ENCODE data around the gene GALNT4. TPM values are rescaled to one million over a fixed set of nuclear protein-coding genes. Genes with fewer than 3 reads are reported as not detected.

Gene GALNT4
- total RNA-seq, 1 donor from 2014 or later, result 6.4 TPM

- H3K4me3 Mint-ChIP-seq, result peak overlapping the region; percentile 91
- H3K27ac Mint-ChIP-seq, result peak overlapping the region; percentile 90
- H3K36me3 Mint-ChIP-seq, result peaks cover 12% of the 10 kb centered on the region
- DNase-seq (ENCODE audit: low spot score in 2 of 2, unreplicated experiment in 2 of 2), result no peak
- no peak for TF ChIP-seq CTCF (IDR thresholded peaks at IDR 0.05; ENCODE audit: unreplicated experiment)
- H3K9me3 Mint-ChIP-seq, result no peaks in the 10 kb centered on the region
- no peaks in the 10 kb centered on the region for H3K27me3 Mint-ChIP-seq (ENCODE audit: low read depth)
- peaks cover 34% of the 10 kb centered on the region for H3K4me1 Mint-ChIP-seq
These were observed 604 bp downstream of the GALNT4 start for GRCh38 chr12:89523843-89524540.

GRCh38 chr12:89523393-89523792 lies 1.2 kb downstream of the GALNT4 start:
- peak overlapping the region; percentile 91 for H3K4me3 Mint-ChIP-seq
- DNase-seq (ENCODE audit: low spot score in 2 of 2, unreplicated experiment in 2 of 2), result no peak
- H3K27ac Mint-ChIP-seq, result no peak overlapping the region
- no peaks in the 10 kb centered on the region for H3K27me3 Mint-ChIP-seq (ENCODE audit: low read depth)
- peaks cover 12% of the 10 kb centered on the region for H3K36me3 Mint-ChIP-seq
- TF ChIP-seq CTCF (IDR thresholded peaks at IDR 0.05; ENCODE audit: unreplicated experiment), result no peak
- H3K4me1 Mint-ChIP-seq, result peaks cover 34% of the 10 kb centered on the region
- H3K9me3 Mint-ChIP-seq, result no peaks in the 10 kb centered on the region

- peaks cover 34% of the 10 kb centered on the region for H3K4me1 Mint-ChIP-seq
- no peak for TF ChIP-seq CTCF (IDR thresholded peaks at IDR 0.05; ENCODE audit: unreplicated experiment)
- no peak overlapping the region for H3K27ac Mint-ChIP-seq
- peaks cover 12% of the 10 kb centered on the region for H3K36me3 Mint-ChIP-seq
- no peak for DNase-seq (ENCODE audit: low spot score in 2 of 2, unreplicated experiment in 2 of 2)
- H3K4me3 Mint-ChIP-seq, result no peak overlapping the region
- no peaks in the 10 kb centered on the region for H3K27me3 Mint-ChIP-seq (ENCODE audit: low read depth)
- H3K9me3 Mint-ChIP-seq, result no peaks in the 10 kb centered on the region
These were observed 3.0 kb downstream of the GALNT4 start for GRCh38 chr12:89521364-89522223.

GRCh38 chr12:89517720-89518119 lies 6.9 kb downstream of the GALNT4 start:
- H3K27ac Mint-ChIP-seq, result no peak overlapping the region
- TF ChIP-seq CTCF (IDR thresholded peaks at IDR 0.05; ENCODE audit: unreplicated experiment), result no peak
- H3K4me1 Mint-ChIP-seq, result peaks cover 11% of the 10 kb centered on the region
- no peaks in the 10 kb centered on the region for H3K27me3 Mint-ChIP-seq (ENCODE audit: low read depth)
- no peak overlapping the region for H3K4me3 Mint-ChIP-seq
- no peaks in the 10 kb centered on the region for H3K9me3 Mint-ChIP-seq
- no peak for DNase-seq (ENCODE audit: low spot score in 2 of 2, unreplicated experiment in 2 of 2)
- H3K36me3 Mint-ChIP-seq, result peaks cover 4% of the 10 kb centered on the region

GRCh38 chr12:89516633-89517032 lies 8.0 kb downstream of the GALNT4 start:
- H3K4me1 Mint-ChIP-seq, result peaks cover 5% of the 10 kb centered on the region
- TF ChIP-seq CTCF (IDR thresholded peaks at IDR 0.05; ENCODE audit: unreplicated experiment), result no peak
- H3K27ac Mint-ChIP-seq, result no peak overlapping the region
- no peaks in the 10 kb centered on the region for H3K27me3 Mint-ChIP-seq (ENCODE audit: low read depth)
- H3K9me3 Mint-ChIP-seq, result no peaks in the 10 kb centered on the region
- peaks cover 3% of the 10 kb centered on the region for H3K36me3 Mint-ChIP-seq
- no peak overlapping the region for H3K4me3 Mint-ChIP-seq
- DNase-seq (ENCODE audit: low spot score in 2 of 2, unreplicated experiment in 2 of 2), result no peak

Measured in mesothelial cell of epicardium (in vitro differentiated cells).